ACC112 (cell line): ENCODE measurements around the gene ATG13.

Source experiments
- H2AFZ ChIP-seq: fragments of 200-600 bp; sonication (generic); one replicate; pipeline ENCODE4 v1.6.0; 2017; ENCODE audit warnings: antibody characterized with exemption, low read length; ENCODE audit not compliant: unreplicated experiment
- H3K27ac ChIP-seq: fragments of 200-600 bp; sonication (generic); 2 replicates; pipeline ENCODE4 v1.5.1; 2014; ENCODE audit warnings: low read depth, mild to moderate bottlenecking, antibody characterized with exemption, low read length, moderate library complexity
- H3K27me3 ChIP-seq: fragments of 200-600 bp; sonication (generic); 2 replicates; pipeline ENCODE4 v1.6.1; 2014; ENCODE audit warnings: mild to moderate bottlenecking, antibody characterized with exemption, low read length, moderate library complexity, mixed read lengths; ENCODE audit not compliant: insufficient read depth
- H3K36me3 ChIP-seq: fragments of 200-600 bp; sonication (generic); 2 replicates; pipeline ENCODE4 v1.6.1; 2016; ENCODE audit warnings: mild to moderate bottlenecking, antibody characterized with exemption, low read length, moderate library complexity, mixed read lengths; ENCODE audit not compliant: insufficient read depth
- H3K4me1 ChIP-seq: fragments of 200-600 bp; sonication (generic); one replicate; pipeline ENCODE4 v1.6.1; 2016; ENCODE audit warnings: low read length, mixed read lengths; ENCODE audit not compliant: insufficient read depth, unreplicated experiment, control insufficient read depth
- H3K4me3 ChIP-seq: fragments of 200-600 bp; sonication (generic); 2 replicates; pipeline ENCODE4 v1.5.1; 2014; ENCODE audit warnings: mild to moderate bottlenecking, low read depth, low read length
- H3K79me2 ChIP-seq: fragments of 200-600 bp; sonication (generic); one replicate; pipeline ENCODE4 v1.6.0; 2016; ENCODE audit warnings: low read length; ENCODE audit not compliant: control insufficient read depth, unreplicated experiment, insufficient read depth

Gene ATG13

DNA sequence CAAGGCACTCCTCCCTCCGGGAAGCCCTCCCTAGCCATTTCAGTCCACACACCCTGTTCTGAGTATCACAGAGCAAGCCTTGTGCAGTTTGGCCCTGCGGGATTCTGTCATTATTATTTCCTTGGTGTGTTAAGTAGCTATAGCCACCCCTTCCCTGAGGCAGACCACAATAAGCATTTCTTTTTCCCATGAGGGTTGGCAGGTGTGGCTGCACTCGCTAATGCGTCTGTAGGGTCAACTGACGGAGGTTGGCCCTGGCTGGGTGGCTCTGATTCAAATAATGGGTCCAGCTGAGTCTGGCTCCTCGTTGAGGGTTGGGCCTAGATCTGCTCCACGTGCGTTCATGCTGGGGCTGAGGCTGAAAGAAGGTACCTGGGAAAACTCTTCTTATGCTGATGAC, 106.7 kb downstream of the ATG13 start:
- Histone ChIP-seq H2AFZ (no peak overlapping the region), H3K79me2 (no peaks in the 10 kb centered on the region), H3K4me1 (no peaks in the 10 kb centered on the region), H3K36me3 (no peaks in the 10 kb centered on the region), H3K4me3 (no peak overlapping the region), H3K27ac (no peak overlapping the region), H3K27me3 (no peaks in the 10 kb centered on the region)
